Pancreas (tissue), 8 donors: ENCODE data around the gene CTXN3. TPM values are rescaled to one million over a fixed set of nuclear protein-coding genes. Genes with fewer than 3 reads are reported as not detected.

ENCODE experiments used
- polyA plus RNA-seq, 2 donors: library from polyadenylated mRNA; stranded (reverse); fragments of 200-250 nt; gene quantifications; one replicate each; pipeline ENCODE4 v1.2.3, GENCODE V29; 2013
- total RNA-seq, 6 donors: library from RNA; stranded (reverse); fragmentation: NEBNext Ultra II Directional in 4 of 6; extraction: Animal tissue kit (Norgen Biotek cat#: 25700) in 4 of 6; gene quantifications; one replicate each; pipeline versions ENCODE4 v1.2.1 to v1.2.4, GENCODE V29; 2021 to 2023
- donor health status: healthy with polysubstance abuse.
- donor health status: DM: no; HTN: no; CAD: no; lungs with moderate emphysema.
- donor health status: DM: no; HTN: no; CAD: no.
- donor health status: Bipolar disorder and iron deficiency.
- donor health status: DM: yes; HTN: yes; CAD: no.
- donor health status: DM: no; HTN: no; CAD: no.
- donor health status: DM: no; HTN: no; CAD: no.
- donor health status: DM: yes; HTN: yes; CAD: no.

Gene CTXN3
- total and polyA plus RNA-seq, 8 donors = not detected

Other genes starting within 250 kb of the CTXN3 start
- gene PRRC1, start 131.4 kb upstream of the CTXN3 start, total RNA-seq = 10 to 100 TPM; 25.7 to 46.7 (median 36.6) TPM
- gene PRRC1, start 131.4 kb upstream of the CTXN3 start, polyA plus RNA-seq = 10 to 100 TPM; 17.7 to 19.4 TPM
- not detected for gene CCDC192, start 54.3 kb downstream of the CTXN3 start, total RNA-seq
- not detected for gene CCDC192, start 54.3 kb downstream of the CTXN3 start, polyA plus RNA-seq